ENCODE data around the gene THAP4. TPM values are rescaled to one million over a fixed set of nuclear protein-coding genes. Genes with fewer than 3 reads are reported as not detected.

THAP4 gene
- total and polyA plus RNA-seq, 2 of the 13 experiments (the other 11 are each of a cell fraction or from before 2014, with no cell fraction given) = 59.7 to 75.7 TPM

- TF ChIP-seq, protein P1, sequence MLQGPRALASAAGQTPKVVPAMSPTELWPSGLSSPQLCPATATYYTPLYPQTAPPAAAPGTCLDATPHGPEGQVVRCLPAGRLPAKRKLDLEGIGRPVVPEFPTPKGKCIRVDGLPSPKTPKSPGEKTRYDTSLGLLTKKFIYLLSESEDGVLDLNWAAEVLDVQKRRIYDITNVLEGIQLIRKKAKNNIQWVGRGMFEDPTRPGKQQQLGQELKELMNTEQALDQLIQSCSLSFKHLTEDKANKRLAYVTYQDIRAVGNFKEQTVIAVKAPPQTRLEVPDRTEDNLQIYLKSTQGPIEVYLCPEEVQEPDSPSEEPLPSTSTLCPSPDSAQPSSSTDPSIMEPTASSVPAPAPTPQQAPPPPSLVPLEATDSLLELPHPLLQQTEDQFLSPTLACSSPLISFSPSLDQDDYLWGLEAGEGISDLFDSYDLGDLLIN (CRISPR knock-in tag; IDR thresholded peaks at IDR 0.05; ENCODE audit: borderline replicate concordance) = no peak; the same call in 1 of the 2 replicates
- TF ChIP-seq AFF4 (CRISPR knock-in tag; IDR thresholded peaks at IDR 0.05) = no peak
- TF ChIP-seq HMGXB4 (CRISPR knock-in tag; IDR thresholded peaks at IDR 0.05; ENCODE audit: borderline replicate concordance in 1 of 2, low read depth in 1 of 2) = peak in 1 of 2 experiments; percentile 42; a peak in 2 of 4 replicates
- 0 out of 2 replicates have a peak, but pooled peaks have one; percentile 11 for TF ChIP-seq ZNF776 (CRISPR knock-in tag; IDR thresholded peaks at IDR 0.05)
- TF ChIP-seq, protein P2, sequence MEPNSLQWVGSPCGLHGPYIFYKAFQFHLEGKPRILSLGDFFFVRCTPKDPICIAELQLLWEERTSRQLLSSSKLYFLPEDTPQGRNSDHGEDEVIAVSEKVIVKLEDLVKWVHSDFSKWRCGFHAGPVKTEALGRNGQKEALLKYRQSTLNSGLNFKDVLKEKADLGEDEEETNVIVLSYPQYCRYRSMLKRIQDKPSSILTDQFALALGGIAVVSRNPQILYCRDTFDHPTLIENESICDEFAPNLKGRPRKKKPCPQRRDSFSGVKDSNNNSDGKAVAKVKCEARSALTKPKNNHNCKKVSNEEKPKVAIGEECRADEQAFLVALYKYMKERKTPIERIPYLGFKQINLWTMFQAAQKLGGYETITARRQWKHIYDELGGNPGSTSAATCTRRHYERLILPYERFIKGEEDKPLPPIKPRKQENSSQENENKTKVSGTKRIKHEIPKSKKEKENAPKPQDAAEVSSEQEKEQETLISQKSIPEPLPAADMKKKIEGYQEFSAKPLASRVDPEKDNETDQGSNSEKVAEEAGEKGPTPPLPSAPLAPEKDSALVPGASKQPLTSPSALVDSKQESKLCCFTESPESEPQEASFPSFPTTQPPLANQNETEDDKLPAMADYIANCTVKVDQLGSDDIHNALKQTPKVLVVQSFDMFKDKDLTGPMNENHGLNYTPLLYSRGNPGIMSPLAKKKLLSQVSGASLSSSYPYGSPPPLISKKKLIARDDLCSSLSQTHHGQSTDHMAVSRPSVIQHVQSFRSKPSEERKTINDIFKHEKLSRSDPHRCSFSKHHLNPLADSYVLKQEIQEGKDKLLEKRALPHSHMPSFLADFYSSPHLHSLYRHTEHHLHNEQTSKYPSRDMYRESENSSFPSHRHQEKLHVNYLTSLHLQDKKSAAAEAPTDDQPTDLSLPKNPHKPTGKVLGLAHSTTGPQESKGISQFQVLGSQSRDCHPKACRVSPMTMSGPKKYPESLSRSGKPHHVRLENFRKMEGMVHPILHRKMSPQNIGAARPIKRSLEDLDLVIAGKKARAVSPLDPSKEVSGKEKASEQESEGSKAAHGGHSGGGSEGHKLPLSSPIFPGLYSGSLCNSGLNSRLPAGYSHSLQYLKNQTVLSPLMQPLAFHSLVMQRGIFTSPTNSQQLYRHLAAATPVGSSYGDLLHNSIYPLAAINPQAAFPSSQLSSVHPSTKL (CRISPR knock-in tag; IDR thresholded peaks at IDR 0.05) = no peak; the same call in 1 of the 2 replicates
- 0 out of 2 replicates have a peak, but pooled peaks have one; percentile 36 for TF ChIP-seq KDM5A (IDR thresholded peaks at IDR 0.05; ENCODE audit: borderline replicate concordance, low read length)
- no peak for TF ChIP-seq SUZ12 (IDR thresholded peaks at IDR 0.05; ENCODE audit: low read depth, low read length)
- no peak for TF ChIP-seq ARNT (IDR thresholded peaks at IDR 0.05)
- TF ChIP-seq ZNF337 (CRISPR knock-in tag; IDR thresholded peaks at IDR 0.05; ENCODE audit: borderline replicate concordance, low read depth) = no peak
- TF ChIP-seq JUN (CRISPR knock-in tag; IDR thresholded peaks at IDR 0.05) = no peak
- TF ChIP-seq GMEB2 (CRISPR knock-in tag; IDR thresholded peaks at IDR 0.05; ENCODE audit: low read depth) = no peak
- TF ChIP-seq NR2F2 (IDR thresholded peaks at IDR 0.05; ENCODE audit: borderline replicate concordance, low read depth) = no peak
- no peak for TF ChIP-seq ZNF737 (CRISPR knock-in tag; IDR thresholded peaks at IDR 0.05; ENCODE audit: borderline replicate concordance)
- no peak for TF ChIP-seq CENPX (CRISPR knock-in tag; IDR thresholded peaks at IDR 0.05)
- no peak for TF ChIP-seq NFKBIZ (CRISPR knock-in tag; IDR thresholded peaks at IDR 0.05)
- TF ChIP-seq NFE2 (CRISPR knock-in tag; IDR thresholded peaks at IDR 0.05) = no peak
Observed at GRCh38 chr2:241559323-241560161, 77.4 kb downstream of the THAP4 start (continued).
